KMS-11 (cell line): ENCODE data around the gene TRAPPC5.

Experiments
- H2AFZ ChIP-seq: fragments of 200-600 bp; sonication (generic); 2 replicates; pipeline ENCODE4 v1.6.1; 2016; ENCODE audit warnings: antibody characterized with exemption, mixed run types, low read depth
- H3K27ac ChIP-seq: fragments of 200-600 bp; sonication (generic); 2 replicates; pipeline ENCODE4 v1.6.1; 2016; ENCODE audit warnings: mild to moderate bottlenecking, mixed run types
- H3K27me3 ChIP-seq: fragments of 200-600 bp; sonication (generic); 2 replicates; pipeline ENCODE4 v1.6.1; 2017; ENCODE audit warnings: mild to moderate bottlenecking, low read depth, mixed run types, moderate library complexity; ENCODE audit not compliant: insufficient read depth
- H3K36me3 ChIP-seq: fragments of 200-600 bp; sonication (generic); 2 replicates; pipeline ENCODE4 v1.6.1; 2017; ENCODE audit warnings: mild to moderate bottlenecking, mixed run types; ENCODE audit not compliant: insufficient read depth
- H3K4me1 ChIP-seq: fragments of 200-600 bp; sonication (generic); 2 replicates; pipeline ENCODE4 v1.6.1; 2016; ENCODE audit warnings: mild to moderate bottlenecking, low read depth, mixed run types; ENCODE audit not compliant: poor library complexity, severe bottlenecking
- H3K4me2 ChIP-seq: fragments of 200-600 bp; sonication (generic); 2 replicates; pipeline ENCODE4 v1.7.0; 2016; ENCODE audit warnings: mild to moderate bottlenecking, mixed run types
- H3K4me3 ChIP-seq: fragments of 200-600 bp; sonication (generic); IDR thresholded peaks from 2 replicates; pipeline ENCODE4 v1.6.1; 2017; ENCODE audit warnings: low read depth, low read length, mixed read lengths; ENCODE audit not compliant: insufficient read depth
- H3K79me2 ChIP-seq: fragments of 200-600 bp; sonication (generic); 2 replicates; pipeline ENCODE4 v1.6.1; 2016; ENCODE audit warnings: low read depth, mixed run types; ENCODE audit not compliant: insufficient read depth
- H3K9ac ChIP-seq: fragments of 200-600 bp; sonication (generic); 2 replicates; pipeline ENCODE4 v1.6.1; 2016; ENCODE audit warnings: mild to moderate bottlenecking, mixed run types
- H4K20me1 ChIP-seq: fragments of 200-600 bp; sonication (generic); 2 replicates; pipeline ENCODE4 v1.6.1; 2016; ENCODE audit warnings: mild to moderate bottlenecking, mixed run types; ENCODE audit not compliant: insufficient read depth
- TF ChIP-seq, protein P1 (sequence below): fragments of 200-600 bp; sonication (generic); conservative IDR thresholded peaks from 2 replicates; pipeline ENCODE4 v1.6.1; 2017; ENCODE audit warnings: low read depth, mild to moderate bottlenecking, antibody characterized with exemption, low read length, moderate library complexity, mixed read lengths

The TRAPPC5 gene

DNA sequence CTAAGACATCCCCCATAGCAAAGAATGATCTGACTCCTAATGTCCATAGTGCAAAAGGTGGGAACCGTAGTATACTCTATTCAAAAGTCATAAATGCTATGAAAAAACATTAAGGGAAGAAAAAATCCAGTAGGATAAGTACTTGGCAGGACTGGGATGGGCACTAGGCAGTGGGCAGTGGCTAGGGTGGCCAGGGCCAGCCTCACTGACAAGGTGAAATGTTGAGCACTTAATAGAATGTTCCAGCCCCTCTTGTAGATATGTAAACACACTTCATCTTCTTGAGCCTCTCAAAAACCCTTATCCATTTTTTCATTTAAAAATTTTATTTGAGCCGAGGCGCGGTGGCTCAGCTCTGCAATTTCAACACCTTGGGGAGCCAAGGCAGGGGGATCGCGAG, 52.7 kb downstream of the TRAPPC5 start:
- H3K27ac ChIP-seq = no peak overlapping the region
- no peaks in the 10 kb centered on the region for H3K4me1 ChIP-seq
- no peaks in the 10 kb centered on the region for H3K79me2 ChIP-seq
- H3K36me3 ChIP-seq = no peaks in the 10 kb centered on the region
- no peak overlapping the region for H3K4me3 ChIP-seq
- peaks cover 48% of the 10 kb centered on the region for H3K27me3 ChIP-seq
- TF ChIP-seq, protein P1, sequence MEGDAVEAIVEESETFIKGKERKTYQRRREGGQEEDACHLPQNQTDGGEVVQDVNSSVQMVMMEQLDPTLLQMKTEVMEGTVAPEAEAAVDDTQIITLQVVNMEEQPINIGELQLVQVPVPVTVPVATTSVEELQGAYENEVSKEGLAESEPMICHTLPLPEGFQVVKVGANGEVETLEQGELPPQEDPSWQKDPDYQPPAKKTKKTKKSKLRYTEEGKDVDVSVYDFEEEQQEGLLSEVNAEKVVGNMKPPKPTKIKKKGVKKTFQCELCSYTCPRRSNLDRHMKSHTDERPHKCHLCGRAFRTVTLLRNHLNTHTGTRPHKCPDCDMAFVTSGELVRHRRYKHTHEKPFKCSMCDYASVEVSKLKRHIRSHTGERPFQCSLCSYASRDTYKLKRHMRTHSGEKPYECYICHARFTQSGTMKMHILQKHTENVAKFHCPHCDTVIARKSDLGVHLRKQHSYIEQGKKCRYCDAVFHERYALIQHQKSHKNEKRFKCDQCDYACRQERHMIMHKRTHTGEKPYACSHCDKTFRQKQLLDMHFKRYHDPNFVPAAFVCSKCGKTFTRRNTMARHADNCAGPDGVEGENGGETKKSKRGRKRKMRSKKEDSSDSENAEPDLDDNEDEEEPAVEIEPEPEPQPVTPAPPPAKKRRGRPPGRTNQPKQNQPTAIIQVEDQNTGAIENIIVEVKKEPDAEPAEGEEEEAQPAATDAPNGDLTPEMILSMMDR = no peak
- H2AFZ ChIP-seq = no peak overlapping the region
- no peaks in the 10 kb centered on the region for H4K20me1 ChIP-seq
- no peak overlapping the region for H3K4me2 ChIP-seq
- H3K9ac ChIP-seq = no peak overlapping the region

DNA sequence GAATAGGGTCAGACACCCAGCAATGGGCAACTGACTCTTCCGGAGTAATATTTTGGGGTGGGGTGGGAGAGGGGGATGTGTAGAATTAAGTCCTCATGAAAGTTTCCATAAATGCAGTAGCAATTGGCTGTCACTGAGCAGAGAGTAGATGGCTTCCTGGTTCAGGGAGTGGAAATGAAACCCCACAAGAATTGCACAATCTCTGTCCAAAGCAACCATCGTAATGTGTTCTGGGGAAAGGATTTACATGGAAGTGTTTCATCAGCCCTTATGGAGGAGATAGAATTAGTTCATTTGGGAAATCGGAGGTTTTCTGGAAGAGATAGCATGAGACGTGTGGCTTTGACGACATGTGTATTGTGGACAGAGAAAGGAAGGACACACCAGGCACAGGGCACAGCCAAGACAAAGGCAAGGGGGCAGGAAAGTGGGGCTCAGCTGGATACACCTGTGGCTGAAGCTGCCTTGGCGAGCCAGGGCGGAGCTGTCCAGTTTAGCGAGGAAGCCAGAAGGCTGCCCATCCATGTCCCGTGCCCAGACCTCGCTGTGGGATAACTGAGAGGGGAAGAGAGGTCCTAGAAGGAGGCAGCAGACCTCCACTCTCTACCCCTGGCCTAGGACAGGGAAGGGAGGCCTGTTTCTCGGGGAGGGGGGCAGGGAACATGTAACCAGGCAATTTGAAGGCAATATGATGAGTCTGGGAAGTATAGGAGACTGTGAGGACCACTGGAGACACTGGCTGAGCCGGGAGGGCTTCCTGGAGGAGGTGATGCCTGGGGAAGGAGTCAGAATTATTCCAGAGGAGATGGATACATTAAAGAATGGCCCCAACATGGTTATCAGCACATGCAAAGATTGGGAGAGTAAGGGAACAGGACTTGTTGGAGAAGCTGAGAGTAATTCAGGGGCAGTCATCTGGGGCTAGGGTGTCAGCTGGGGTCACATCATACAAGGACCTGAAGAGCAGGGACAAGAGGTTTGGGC, 53.9 kb downstream of the TRAPPC5 start:
- Histone ChIP-seq H3K9ac (no peak overlapping the region), H3K4me3 (no peak overlapping the region), H3K36me3 (no peaks in the 10 kb centered on the region), H3K4me1 (no peaks in the 10 kb centered on the region), H3K4me2 (no peak overlapping the region), H2AFZ (no peak overlapping the region), H3K27me3 (peaks cover 48% of the 10 kb centered on the region; the same call in 1 of the 2 replicates), H3K79me2 (no peaks in the 10 kb centered on the region), H4K20me1 (no peaks in the 10 kb centered on the region), H3K27ac (no peak overlapping the region)
- TF ChIP-seq, protein P1 = no peak

DNA sequence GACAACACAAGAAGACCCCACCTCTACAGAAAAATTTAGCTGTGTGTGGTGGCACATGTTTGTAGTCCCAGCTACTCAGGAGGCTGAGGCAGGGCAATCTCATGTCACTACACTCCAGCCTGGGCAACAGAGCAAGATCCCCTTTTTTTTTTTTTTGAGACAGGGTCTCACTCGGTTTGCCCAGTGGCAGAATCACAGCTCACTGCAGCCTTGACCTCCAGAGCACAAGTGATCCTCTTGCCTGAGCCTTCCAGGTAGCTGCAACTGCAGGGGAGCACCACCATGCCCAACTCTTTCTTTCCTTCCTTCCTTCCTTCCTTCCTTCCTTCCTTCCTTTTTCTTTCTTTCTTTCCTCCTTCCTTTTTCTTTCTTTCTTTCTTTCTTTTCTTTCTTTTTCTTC, 55.5 kb downstream of the TRAPPC5 start:
- H3K27me3 ChIP-seq = peaks cover 59% of the 10 kb centered on the region
- no peak overlapping the region for H3K4me2 ChIP-seq
- TF ChIP-seq, protein P1 = no peak
- no peak overlapping the region for H3K4me3 ChIP-seq
- H3K4me1 ChIP-seq = no peaks in the 10 kb centered on the region
- H3K36me3 ChIP-seq = no peaks in the 10 kb centered on the region
- no peak overlapping the region for H3K9ac ChIP-seq
- H4K20me1 ChIP-seq = no peaks in the 10 kb centered on the region
- H2AFZ ChIP-seq = no peak overlapping the region
- H3K27ac ChIP-seq = no peak overlapping the region
- H3K79me2 ChIP-seq = no peaks in the 10 kb centered on the region

DNA sequence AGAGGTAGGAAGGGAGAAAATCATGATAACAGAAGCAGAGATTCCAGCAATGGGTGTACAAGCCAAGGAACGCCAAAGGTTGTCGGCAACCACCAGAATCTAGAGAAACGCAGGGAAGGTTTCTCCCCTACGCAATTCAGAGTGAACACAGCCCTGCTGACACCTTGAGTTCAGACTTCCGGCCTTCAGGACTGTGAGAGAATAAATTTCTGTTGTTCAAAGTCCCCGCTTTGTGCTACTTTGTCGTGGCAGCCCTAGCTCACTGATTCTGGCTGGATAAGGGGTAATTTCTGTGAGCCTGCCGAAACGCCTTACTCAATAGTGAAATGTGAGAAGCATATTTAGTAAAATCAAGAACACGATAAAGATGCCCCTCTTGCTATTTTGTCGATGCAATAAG, 56.6 kb downstream of the TRAPPC5 start:
- Histone ChIP-seq H2AFZ (no peak overlapping the region), H3K4me2 (no peak overlapping the region), H3K27me3 (peaks cover 70% of the 10 kb centered on the region), H4K20me1 (no peaks in the 10 kb centered on the region), H3K4me3 (no peak overlapping the region), H3K27ac (no peak overlapping the region), H3K4me1 (no peaks in the 10 kb centered on the region), H3K79me2 (no peaks in the 10 kb centered on the region), H3K9ac (no peak overlapping the region), H3K36me3 (no peaks in the 10 kb centered on the region)
- TF ChIP-seq, protein P1 = no peak
